Measurements from ENCODE around the gene CFAP141.

The CFAP141 gene

DNA sequence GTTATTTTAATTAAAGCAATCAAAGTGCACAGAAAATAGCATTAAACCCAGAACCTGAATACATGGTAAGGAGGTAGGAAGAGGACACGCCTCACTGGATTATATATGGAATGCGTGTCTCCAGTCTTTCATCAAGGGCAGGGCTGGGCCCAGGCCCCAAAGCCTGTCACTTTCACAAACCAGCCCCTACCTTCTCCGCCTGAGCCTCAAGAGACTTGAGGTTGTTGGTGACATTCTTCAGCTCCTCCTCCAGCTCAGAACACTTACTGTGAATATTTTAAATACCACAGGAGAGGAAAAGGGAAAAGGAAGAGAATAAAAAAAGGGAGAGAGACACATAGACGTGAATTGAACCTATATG, 34.9 kb downstream of the CFAP141 start:
- no peak for DNase-seq (ENCODE audit: low spot score)

DNA sequence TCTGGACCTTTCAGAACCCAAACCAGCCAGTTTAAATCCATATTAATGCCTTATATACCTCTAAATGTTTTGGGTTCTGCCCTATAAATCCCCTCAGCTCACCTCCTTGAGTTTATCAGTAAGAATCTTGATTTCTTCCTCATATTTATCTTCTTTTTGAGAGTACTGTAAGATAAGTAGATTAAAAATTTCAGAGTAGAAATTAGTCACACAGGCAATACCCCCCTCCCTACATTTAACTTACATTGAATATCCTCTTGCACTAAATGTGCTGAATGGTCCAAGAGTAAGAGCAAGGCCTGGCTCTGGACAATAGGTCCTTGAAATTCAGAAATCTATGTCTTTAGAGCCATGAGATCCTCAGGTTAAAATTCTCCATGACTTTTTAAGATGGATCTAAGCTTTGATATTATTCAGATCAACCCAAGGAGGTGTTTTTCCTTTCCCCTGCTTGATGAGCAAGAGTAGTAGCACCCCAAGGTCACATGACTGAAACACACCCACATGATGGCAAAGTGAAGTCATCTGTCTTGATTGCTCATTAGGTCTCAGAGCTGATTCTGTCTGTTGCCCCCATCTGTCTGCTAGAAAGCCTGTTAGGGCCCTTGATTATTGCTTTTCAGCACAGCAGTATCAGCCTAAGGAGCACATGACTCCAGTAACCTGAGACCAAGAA, 35.4 kb downstream of the CFAP141 start:
- no peak for DNase-seq (ENCODE audit: low spot score)

GRCh38 chr1:154167461-154167860, 38.7 kb downstream of the CFAP141 start:
- DNase-seq (ENCODE audit: low spot score) = no peak

GRCh38 chr1:154166207-154166606, 39.9 kb downstream of the CFAP141 start:
- no peak for DNase-seq (ENCODE audit: low spot score)

DNA sequence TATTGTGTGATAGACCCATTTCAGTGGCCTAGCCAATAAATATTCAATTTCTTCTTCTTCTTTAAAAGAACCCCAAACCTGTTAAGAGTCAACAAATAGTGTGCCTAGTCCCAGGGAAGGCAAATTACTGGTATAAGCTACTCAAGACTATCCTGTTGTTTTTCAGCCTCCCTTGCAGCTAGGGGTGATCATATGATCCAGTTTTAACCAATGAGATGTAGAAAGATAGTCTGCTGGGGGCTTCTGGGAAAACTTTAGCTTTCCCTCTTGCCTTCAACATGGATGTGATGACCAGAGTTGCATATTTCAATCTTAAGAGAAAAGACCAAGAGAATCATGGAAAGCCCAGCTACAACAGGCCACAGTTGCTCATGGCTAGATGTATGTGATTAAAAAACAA, 46.6 kb downstream of the CFAP141 start:
- DNase-seq (ENCODE audit: low spot score) = no peak

- no peak for DNase-seq (ENCODE audit: low spot score)
Observed at GRCh38 chr1:154158307-154159125, 47.6 kb downstream of the CFAP141 start.

DNA sequence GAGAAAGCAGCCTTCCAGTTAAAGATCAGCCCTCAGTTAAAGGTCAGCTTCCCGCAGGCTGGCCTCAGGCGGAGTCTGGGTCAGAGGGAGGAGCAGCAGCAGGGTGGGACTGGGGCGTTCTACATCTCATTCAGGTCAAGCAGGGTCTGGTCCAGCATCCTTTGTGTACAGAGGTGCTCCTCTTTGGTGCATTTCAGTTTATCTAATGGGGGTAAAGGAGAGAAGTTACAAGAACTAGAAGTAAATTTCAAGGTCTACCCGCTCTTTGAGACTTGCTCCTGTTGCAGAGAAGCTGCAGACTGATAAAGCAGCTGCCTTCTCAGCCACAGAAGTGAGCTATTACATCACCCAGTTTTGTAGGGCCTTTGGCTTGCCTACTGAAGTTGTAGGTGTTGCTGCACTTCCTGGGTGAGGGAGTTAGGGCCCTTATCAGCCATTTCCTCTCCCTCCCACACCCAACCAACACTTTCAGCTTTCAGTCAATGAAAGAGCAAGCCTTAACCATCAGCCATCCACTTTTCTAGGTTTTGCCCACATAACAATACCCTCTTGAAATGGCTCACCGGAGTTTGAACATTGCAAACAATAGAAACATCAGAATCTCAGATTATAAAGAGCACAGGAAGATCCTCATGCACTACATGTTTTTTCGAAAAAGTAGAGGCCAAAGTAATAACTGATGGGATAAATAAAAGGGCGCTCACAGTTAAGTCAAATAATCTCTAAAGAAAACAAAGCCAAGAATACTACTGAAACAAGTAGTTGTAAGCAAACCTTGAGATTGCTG, 48.4 kb downstream of the CFAP141 start:
- DNase-seq (ENCODE audit: low spot score) = no peak

- DNase-seq (ENCODE audit: low spot score) = no peak
Observed at GRCh38 chr1:154155251-154155650, 50.9 kb downstream of the CFAP141 start.

DNA sequence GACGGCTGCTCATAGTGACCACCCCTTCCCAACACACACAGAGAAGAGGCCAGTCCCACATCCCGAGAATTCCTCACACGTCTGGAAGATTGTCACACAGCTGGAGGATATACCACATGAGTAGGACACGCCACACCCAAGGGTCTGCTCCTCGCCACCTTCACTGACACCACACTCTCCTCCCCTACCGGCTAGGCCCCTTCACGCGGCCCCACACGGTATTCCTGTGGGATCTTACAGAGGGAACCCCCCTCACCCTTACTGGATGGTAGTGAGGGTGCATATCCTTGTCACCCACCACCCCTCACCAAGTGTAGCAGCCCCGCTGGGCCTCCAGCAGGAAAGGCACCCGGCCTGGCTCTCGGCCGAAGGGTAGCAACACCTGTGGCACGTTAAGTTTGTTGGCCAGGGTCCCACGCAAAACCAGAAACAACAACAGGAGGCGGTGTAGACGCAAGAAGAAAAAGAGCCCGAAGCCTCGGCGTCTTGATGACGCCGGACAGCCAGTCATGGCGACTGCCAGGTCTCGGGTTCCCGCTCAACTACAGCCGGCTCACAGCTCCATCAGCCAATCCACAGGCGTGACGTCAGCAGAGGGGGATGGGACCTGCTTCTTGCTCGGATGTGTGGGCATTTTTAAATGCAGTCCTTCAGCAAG, 51.5 kb downstream of the CFAP141 start, which contains the start of gene NUP210L:
Gene NUP210L, minus strand, starts transcription at position 540 of the 658 bp plus-strand sequence.
- no peak for DNase-seq (ENCODE audit: low spot score)

DNA sequence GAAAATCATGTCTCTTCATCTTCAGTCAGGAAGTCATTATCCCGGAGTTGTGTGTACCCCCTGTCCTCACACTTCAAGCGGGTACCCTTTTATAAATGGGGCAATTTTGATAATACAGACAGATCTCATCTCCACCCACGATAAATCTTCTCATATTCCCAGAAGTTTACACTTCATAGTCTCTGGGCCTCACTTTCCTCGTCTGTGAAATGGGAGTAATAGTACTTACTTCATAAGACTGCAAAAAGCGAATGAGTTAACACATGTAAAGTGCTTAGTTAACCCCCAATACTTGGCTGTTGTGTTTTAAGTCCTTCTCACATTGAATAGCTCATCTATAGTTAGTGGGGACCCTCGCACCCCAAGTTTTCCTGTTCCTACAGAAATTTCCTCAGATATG, 52.1 kb downstream of the CFAP141 start:
- DNase-seq (ENCODE audit: low spot score) = no peak

DNA sequence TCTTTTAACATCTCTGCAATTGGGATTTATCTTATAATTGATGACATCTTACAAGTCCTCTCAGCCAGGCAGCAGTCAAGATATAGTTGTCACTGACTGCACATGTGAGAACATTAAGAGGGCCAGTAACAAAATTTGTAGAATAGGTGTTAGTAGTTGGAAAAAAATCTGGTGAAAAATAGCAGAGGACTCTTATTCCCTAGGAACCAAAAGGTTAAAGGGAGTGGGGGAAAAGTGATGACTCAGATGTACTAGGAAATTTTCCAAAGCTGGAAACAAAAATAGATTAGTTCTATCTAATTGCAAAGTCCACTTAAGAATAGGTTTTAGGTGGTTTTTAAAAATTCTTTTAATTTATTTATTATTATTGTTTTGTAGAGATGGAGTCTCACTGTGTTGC, 54.8 kb downstream of the CFAP141 start:
- DNase-seq (ENCODE audit: low spot score) = peak; percentile 31
